ENCODE measurements around the gene LMNTD1. TPM values are rescaled to one million over a fixed set of nuclear protein-coding genes. Genes with fewer than 3 reads are reported as not detected.
A peak's percentile ranks its signal among the peaks of the same experiment; 100 is the strongest.
"Not testable (repeated sequence)": the region's sequence is repeated elsewhere in the genome, so short reads cannot be mapped to it uniquely, and the experiment has no call there.

The LMNTD1 gene
- polyA plus RNA-seq (ENCODE audit: insufficient read length), result not detected

GRCh38 chr12:25553098-25553497, at the start of gene LMNTD1:
Gene LMNTD1, minus strand, starts transcription at chr12:25553283. Its CDS starts 324 bp downstream, at chr12:25552959.
- peak; percentile 18 for DNase-seq

DNA sequence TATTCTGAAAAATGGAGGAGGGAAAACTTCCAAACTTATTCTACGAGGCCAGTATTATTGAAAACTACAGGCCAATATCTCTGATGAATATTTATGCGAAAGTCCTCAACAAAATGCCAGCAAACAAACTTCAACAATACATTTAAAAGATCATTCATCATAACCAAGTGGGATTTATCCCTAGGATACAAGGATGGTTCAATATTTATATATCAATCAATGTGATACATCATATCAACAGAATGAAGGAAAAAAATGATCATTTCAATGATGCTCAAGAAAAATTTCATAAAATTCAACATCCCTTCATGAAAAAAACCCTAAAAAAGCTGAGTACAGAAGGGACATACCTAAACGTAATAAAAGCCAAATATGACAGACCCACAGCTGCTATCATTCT, 45.9 kb upstream of the LMNTD1 start:
- DNase-seq, result no peak

GRCh38 chr12:25595496-25595895, 42.4 kb upstream of the LMNTD1 start:
- not testable (repeated sequence) for DNase-seq

DNA sequence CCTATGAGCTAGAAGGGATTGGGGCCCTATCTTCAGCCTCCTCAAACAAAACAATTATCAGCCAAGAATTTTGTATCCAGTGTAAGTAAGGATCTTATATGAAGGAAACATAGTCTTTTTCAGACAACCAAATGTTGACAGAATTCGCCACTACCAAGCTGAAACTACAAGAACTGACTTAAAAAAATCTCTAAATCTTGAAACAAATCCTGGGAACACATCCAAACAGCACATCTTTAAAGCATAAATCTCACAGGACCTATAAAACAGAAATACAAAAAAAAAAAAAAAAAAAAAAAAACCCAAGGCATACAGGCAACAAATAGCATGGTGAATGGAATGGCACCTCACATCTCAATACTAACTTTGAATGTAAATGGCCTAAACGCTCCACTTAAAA, 41.3 kb upstream of the LMNTD1 start:
- DNase-seq, result no peak

DNA sequence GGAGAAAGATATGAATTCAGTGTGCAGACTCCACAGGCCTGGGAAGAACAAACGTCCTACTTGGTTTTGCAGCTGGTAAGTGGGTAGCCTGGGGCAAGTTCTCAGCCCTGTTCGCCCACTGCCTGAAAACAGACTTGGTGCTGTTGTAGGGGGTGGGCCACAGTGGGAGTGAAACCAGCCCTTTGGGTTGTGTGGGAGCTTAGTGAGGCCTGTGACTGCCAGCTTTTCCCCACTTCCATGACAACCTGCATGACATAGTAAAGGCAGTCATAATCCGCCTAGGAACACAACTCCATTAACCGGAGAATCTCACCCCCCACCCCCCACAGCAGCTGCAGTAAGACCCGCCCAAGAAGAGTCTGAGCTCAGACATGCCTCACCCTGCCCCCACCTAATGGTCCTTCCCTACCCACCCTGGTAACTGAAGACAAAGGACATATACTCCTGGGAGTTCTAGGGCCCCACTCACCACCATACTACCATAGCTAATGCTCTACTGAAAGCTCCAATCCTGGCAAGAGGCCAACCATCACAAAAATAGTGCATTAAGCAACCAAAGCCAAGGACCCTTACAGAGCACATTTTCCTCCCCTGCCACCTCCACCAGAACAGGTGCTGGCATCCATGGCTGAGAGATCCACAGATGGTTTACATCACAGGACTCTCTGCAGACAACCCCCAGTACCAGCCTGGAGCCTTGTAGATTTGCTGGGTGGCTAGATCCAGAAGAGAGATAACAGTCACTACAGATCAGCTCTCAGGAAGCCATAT, 39.8 kb upstream of the LMNTD1 start:
- DNase-seq, result no peak

DNA sequence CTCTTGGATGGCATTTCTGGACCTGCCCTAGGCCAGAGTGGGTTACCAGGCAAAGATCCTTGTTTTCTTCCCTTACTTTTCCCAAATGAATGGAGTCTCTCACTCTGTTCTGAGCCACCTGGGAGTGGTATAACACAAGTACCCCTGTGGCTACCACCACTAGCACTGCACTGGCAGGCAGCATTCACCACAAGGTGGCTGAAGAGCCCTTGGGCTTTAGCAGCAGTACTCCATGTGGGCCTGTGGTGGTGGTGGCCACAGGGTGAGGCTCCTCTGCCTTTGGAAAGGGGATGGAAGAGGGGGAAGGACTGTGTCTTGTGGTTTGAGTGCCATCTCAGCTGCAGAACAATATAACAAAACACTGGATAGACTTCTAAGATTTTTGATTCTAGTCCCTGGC, 38.1 kb upstream of the LMNTD1 start:
- no peak for DNase-seq

DNA sequence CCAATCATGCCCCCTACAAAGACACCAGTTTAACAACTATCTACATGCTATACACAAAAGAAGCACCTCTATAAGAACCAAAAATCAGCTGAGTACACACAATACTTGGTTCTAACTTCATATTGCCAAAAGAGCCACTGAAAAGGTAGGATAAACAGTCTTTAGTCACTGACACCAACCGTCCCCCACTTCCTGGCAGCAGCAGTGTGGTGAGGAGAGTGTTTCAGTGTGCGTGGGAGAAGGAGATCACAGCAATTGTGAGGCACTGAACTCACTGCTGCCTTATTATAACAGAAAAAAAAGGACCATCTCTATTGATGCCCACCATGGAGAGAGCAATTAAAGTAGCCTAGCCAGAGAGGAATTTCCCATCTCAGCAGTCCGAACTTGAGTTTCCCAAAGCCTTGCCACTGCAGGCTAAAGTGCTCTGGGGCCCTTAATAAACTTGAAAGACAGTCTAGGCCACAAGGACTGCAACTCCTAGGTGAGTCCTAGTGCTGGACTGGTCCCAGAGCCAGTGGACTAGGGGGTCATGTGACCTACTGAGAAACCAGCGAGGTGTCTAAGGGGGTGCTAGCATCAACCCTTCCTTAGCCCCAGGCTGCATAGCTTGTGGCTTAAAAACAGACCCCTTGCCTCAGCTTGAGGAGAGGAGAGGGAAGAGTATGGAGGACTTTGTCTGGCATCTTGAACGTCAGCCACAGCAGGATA, 37.1 kb upstream of the LMNTD1 start:
- DNase-seq, result no peak

DNA sequence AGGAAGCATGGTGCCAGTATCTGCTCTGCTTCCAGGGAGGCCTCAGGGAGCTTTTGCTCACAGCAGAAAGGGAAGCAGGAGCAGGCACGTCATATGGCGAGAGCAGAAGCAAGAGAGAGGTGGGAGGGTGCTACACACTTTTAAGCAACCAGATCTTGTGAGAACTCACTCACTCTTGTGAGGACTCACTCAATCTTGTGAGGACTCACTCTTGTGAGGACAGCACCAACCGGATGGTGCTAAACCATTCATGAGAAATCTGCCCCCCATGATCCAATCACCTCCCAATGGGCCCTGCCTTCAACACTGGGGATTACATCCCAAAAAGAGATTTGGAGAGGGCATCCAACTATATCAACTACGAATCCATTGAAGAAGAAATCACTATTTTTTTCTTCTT, 34.3 kb upstream of the LMNTD1 start:
- DNase-seq, result no peak

DNA sequence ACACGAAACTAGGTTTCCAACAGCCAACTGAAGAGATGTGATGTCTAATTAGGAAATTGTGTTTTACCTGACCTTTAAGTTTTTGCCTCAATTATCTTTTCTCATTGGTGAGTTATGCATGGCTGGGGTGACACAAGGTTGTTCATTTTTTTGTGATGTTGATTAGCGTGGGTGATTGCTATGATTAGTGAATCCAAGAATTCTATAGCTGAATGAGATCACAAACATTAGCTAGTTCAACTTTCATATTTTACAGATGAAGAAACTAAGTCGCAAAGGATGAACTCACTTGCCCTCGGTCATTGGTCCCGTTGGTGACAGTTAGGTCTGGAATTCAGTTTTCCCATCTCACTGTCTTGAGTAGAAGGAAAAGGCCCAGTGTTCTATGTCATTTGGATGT, 32.6 kb upstream of the LMNTD1 start:
- DNase-seq, result no peak

DNA sequence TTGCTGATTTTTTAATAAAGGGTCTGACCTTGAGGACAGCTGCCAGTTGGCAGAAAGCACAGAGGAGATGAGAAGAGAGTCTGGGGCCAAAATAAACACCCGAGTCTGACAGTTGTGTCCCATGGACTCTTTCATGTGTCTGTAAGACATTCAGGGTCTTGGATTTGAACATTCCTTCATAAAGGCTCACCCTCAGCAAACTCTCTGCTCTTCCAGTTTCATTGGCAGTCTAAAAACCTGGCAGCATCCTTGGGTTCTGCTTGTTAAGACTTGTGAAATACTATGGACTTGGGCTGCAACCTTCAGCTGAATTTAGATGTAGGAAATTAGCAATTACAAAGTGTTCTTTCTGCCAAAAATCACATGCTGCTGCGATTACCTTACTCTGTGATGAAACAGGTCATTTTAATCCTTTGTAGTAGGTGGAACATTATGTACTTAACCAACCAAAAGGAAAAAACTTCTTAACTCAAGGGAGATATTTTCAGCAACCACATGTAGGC, 32.0 kb upstream of the LMNTD1 start:
- DNase-seq, result peak; percentile 58

DNA sequence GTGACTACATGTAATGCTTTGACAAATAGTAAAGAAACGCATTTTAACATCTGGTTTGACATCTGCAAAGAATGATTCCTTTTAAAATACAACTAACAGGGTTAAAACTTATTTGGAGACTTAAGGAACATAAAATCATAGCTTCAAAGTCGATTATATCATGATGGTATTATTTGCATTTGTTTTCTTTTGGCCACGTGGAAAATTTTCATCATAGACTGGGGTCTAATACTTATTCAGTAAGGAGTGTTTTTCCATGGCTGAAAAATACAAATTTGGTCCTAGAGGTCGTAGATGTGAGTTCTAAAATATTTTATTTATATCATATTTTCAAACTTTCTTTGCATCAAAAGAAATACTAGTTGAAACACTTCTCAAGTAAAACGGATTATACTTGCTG, 31.5 kb upstream of the LMNTD1 start:
- DNase-seq, result no peak

GRCh38 chr12:25583545-25583944, 30.5 kb upstream of the LMNTD1 start:
- no peak for DNase-seq

DNA sequence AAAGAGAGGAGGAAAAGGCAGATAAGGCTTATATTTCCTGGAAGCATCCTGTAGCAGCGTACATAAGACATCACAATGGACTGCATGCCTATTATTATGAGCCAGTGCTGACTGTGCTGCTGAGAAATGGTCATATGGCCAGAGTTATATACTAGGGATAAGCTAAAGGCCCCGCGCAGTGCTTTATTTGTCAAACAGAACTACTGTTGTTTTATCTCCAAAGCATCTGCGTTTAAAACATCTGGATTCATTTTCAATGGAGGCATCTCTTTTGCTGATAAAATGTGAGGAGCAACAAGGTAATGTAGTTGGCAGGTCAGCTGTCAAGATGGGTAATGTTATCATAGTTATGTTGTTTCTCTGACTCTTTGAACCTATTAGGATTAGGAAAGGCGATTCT, 28.0 kb upstream of the LMNTD1 start:
- no peak for DNase-seq

DNA sequence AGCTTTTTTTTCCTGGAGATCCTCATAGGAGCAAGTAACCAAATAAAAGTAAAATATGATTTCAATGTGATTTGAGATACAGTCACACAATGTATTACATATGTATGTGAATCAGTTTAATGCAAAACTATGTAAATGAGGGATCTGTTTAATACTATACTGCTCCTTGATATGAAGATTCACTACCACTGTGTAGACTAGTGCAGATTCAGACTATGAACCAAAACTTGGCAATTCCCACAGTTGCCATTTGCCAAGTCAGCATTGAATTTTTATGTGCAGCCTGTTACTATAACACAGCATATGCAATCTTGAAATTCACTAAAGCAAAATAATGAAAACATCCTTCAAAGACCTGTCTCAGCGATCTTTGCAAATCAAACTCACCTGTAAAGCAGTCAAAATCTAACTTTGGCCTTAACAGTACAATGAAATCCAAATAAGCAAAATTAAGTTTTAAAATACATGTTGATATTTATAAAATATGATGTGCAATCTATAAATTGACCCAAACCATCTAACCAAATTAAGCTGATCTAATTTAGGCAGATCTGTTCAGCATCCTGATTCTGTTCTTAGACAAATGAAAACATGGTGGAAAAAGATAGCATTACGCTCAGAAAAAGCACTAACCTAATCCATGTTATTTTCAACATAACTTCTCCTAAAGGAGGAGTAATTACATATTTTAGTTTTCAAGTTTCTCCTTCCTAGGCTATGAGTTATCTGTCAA, 25.5 kb upstream of the LMNTD1 start:
- no peak for DNase-seq

- no peak for DNase-seq
These were observed 21.7 kb upstream of the LMNTD1 start for GRCh38 chr12:25574761-25575160.

GRCh38 chr12:25573346-25573745, 20.3 kb upstream of the LMNTD1 start:
- no peak for DNase-seq

- DNase-seq, result no peak
These were observed 17.3 kb upstream of the LMNTD1 start for GRCh38 chr12:25570418-25570817.

DNA sequence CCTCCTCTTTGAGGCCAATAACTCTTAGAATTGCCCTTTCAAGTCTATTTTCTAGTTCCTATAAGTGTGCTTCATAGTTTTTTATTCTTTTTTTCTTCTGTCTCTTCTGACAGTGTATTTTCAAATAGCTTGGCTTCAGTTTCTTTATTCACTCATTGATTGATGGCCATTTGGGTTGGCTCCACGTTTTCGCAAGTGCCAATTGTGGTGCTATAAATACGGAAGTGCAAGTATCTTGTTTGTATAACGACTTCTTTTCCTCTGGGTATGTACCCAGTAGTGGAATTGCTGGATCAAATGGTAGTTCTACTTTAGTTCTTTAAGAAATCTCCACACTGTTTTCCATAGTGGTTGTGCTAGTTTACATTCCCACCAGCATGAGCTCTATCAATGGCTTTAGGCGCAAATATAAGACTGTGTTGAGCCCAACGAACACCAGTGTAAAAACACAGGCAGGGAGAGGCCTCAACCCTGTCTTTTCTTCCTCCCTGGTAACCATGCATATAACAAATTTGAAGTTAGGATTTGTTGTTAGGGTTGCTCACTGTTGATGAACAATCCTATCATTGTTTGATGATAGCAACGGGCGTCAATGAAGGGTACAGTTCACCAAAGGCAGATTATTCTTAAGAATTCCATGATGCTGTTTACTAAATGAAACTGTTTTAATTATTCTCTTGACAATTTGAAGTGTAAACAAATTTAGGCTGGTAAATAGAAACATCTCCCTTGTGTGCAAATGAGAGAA, 13.3 kb upstream of the LMNTD1 start:
- no peak for DNase-seq

- DNase-seq, result no peak
These were observed 5.5 kb upstream of the LMNTD1 start for GRCh38 chr12:25558586-25558985.

DNA sequence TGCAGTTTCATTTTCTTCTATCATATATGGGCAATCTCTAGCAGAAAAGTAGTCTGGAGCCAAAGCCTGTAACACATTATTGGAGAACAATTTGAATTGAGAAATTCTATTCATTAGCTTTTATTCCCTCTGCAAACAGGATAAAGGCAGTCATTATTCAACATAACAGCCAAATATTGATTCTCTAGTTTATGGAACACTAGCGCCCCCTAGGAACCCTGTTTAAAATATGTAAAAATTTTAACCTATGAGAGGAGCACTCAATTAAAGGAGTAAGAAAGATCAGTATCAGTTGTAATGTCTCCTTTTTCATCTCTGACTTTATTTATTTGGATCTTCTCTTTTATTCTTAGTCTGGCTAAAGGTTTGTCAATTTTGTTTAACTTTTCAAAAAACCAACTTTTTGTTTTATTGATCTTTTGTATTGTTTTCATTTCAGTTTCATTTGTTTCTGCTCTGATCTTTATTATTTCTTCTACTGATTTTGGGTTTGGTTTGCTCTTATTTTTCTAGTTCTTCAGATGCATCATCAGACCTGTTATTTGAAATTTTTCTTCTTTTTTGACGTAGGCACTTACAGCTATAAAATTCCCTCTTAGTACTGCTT, 4.8 kb upstream of the LMNTD1 start:
- no peak for DNase-seq

GRCh38 chr12:25556153-25556552, 3.1 kb upstream of the LMNTD1 start:
- no peak for DNase-seq

- no peak for DNase-seq
These were observed 402 bp downstream of the LMNTD1 start for GRCh38 chr12:25552681-25553080.

Data from hindlimb muscle (tissue), 1 donor.